ENCODE results near the gene CALML5.

DNA sequence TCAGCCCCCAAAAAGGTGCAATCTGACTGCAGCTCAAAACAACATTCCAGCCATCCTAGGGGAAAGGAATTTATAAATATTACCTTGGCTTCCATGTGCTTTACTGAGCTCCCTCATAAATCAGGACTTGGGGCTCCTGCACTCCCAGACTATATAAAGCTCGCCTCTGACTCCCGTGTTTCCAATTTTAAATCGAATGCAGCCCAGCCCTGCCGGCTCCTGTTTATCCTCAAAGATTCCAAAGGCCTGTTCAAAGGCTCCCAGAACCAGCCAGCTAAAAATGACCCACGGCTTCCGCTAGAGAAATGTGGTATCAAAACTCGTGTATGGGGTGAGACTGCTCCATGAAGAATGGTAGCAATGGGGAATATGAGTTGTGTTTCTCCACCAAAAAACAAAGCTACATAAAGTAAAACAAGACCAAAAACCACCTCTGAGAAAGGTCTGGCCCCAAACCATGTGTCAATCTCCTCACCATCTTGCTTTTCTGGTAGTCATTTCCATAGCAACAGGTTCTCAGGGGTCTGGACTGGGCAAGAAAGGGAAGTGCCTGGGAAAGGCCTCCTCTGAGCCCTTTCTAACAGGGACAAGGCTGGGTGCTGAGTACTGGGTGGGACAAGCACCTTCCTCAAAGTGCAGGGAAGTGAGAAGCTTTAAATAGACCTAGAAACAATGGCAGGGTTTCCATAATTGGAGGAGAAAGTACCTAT lies 30.5 kb upstream of the CALML5 start:
- TF ChIP-seq CTCF (conservative IDR thresholded peaks at IDR 0.05; ENCODE audit: low read depth, low read length): no peak
- TF ChIP-seq EZH2 (IDR thresholded peaks at IDR 0.05; ENCODE audit: low read length, unreplicated experiment): no peak
- TF ChIP-seq EZH2phosphoT487 (IDR thresholded peaks at IDR 0.05; ENCODE audit: borderline replicate concordance, low read length): no peak
